GM21737 (cell line): ENCODE data around the gene MAP2K7.

Source experiments
- ATAC-seq: cut with Tn5 transposase; IDR thresholded peaks from one replicate; pipeline ENCODE4 v1.9.1; 2021; ENCODE audit warnings: mild to moderate bottlenecking, moderate library complexity; ENCODE audit not compliant: unreplicated experiment

Gene MAP2K7

DNA sequence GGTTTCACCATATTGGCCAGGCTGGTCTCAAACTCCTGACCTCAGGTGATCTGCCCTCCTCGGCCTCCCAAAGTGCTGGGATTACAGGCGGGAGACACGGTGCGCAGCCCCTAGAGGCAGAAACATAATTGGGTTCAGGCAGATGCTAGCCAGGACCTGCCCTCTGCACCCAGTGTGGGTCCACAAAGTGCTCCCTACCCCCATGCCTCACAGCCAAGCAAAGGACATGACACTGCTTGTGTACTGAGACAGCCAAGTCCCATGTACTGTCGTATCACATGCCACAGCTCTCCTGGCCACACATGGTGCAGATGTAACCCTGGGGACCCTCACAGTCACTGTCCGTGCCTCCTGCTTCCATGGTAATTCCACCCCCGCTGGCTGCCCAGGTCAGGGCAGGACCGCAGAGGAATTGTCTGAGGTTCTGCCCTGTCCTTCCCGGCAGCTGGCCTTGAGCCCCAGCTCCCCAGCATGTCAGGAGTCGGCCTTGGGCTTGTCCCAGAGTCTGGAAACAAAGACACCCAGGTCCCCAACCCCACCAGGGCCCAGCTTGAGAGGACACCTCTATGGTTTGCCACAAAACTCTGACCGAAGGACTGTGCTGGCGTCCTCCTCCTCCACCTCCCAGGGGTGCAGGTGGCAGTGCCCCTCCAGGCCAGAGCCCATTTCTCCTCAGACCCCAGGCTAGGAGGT lies 37.1 kb upstream of the MAP2K7 start:
- no peak for ATAC-seq

DNA sequence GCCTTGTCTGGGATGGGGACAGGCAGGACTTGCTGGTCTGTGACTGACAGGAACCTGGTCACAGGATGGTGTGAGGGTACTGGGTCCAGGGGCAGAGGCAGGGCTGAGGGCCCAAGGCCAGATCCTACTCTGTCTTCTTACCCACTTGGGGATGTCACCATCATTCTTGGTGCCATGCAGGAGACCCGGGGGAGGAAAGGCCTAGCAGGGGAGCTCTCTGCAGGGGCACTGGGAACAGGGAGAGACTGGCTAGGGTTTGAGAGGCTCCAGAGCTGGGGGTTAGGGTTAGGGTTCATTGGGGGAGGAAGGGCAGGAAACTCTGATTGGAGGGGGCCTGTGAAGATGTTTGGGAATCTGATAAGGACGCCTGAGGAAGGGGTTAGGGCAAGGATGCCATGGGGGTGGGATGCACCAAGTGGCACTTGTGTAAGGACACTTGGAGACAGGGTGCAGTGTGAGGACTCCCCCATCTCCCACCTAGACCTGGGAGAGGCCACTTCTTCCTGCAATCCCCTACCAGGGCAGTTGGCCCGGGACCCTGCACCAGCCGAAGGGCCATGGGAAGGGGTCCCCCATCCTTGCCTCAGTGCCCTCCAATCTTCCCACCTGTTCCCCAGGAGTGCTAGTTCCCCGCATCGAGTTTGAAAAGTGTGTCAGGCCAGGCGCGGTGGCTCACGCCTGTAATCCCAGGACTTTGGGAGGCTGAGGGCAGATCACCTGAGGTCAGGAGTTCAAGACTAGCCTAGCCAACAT lies 36.4 kb upstream of the MAP2K7 start:
- ATAC-seq, result no peak

DNA sequence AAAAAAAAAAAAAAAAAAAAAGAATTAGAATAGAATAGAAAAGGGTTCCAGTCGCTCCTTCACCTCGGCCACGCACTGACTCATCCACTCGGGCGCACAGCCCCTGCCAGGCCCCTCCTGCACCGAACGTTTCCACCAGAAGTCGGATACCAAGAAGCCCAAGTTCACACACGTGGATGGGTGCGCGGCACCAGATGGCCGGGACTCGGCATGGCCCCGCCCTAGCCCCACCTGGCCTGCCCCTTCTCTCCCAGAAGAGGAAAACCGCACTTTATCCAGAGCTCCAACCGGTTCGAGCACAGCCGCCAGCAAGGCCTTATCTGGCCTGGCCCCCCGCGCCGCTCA lies 35.4 kb upstream of the MAP2K7 start:
- no peak for ATAC-seq

DNA sequence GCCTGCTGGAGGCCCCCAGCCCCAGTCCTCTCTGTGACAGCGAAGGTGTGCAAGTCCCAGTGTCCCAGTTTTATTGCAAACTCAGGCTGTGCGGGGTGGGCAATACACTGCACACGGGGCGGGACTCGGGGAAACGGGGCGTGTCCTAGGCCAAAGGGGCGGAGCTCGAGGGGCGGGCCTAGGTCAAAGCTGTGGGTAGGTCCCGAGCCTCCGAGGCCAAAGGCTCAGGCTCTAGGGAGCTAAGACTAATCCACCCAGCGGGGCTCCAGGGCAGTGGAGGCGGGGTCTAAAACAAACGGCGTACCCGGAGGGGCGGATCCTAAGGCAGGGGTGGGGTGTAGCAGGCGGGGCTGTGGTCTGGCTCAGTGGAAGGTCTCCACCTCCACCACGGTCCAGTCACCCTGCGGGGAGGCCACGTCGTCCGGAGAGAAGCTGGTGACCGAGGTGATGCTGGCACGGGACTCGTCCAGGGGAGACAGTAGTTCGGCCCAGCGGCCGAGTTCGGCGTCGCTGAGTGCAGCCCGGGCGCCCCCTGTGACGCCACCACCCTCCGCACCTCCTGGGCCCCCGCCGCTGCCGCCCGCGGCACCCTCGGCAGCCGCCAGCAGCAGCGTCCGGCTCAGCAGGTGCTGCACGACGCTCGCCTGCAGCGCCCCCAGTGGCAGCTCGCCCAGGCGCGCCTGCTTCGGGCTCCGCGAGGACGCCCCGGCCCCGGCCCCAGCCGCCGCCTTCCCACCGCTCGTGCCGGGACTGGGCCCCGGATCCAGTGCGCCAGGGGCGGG lies 34.8 kb upstream of the MAP2K7 start:
- ATAC-seq, result peak; percentile 53

DNA sequence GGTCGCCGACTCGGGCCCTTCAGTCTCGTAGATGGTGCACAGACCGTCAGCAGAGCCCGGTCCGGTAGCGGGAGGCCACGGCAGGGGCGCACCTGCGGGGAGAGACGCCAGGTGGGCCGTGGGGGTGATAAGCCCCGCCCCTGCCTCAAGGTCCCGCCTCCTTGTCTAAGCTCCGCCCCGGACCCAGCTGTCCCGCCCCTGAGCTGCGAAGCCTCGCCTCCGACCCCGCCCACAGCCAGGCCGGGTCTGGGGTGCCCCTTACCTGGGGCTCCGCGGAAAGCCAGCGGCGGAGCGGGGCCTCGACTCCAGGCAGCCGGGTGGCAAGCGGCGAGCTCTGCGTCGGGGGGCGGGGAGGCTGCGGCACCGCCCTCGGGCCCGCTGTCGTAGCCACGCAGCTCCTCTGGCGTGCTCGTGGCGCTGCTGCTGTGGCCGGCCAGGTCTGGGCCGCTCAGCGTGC lies 34.2 kb upstream of the MAP2K7 start:
- peak; percentile 42 for ATAC-seq

DNA sequence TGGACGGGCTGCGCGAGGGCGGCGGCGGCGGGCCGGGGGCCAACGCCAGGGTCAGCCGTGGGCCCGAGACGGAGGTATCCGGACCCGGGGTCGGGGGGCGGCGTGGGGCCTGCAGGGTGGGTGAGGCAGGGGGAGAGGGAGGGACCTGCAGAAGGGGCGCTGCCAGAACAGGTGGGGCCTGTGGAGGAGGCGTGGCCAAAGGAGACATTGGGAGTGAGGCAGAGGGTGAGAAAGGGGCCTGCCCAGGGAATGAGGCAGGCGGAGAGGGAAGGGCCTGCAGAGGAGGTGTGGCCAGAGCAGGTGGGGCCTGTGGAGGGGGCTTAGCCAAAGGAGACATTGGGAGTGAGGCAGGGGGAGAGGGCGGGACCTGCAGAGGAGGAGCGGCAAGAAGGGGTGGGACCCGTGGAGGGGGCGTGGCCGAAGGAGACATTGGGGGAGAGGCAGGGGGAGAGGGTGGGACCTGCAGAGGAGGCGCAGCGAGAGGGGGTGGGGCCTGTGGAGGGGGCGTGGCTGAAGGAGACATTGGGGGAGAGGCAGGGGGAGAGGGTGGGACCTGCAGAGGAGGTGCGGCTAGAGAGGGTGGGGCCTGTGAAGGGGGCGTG lies 33.7 kb upstream of the MAP2K7 start:
- ATAC-seq, result no peak

DNA sequence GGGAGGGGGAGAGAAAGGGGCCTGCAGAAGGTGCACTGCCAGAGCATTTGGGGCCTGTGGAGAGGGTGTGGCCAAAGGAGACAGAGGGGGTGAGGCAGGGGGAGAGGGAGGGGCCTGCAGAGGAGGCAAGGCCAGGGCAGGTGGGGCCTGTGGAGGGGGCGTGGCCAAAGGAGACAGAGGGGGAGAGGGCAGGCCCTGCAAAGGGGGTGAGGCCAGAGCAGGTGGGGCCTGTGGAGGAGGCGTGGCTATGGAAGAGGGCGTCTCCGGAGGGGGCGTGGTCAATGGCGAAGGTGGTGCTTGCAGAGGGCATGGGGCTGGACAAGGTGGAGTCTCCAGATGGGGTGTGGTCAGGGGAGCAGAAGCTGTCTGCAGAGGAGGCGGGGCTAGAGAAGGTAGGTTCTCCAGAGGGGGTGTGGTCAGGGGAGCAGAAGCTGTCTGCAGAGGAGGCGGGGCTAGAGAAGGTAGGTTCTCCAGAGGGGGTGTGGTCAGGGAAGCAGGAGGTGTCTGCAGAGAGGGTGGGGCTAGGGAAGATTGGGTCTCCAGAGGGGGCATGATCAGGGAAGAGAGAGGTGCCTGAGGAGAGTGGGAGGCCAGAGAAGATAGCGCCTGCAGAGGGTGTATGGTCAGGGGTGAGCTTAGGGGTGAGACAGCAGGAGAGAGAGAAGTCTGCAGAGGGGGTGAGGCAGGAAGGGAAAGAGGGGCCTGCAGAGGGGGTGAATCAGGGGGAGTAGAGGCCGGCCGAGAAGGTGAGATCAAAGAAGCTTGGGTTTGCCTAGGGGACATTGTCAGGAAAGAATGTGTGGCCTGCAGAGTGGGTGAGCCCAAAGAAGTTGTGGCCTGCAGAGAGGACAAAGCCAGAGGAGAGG lies 32.9 kb upstream of the MAP2K7 start:
- no peak for ATAC-seq

DNA sequence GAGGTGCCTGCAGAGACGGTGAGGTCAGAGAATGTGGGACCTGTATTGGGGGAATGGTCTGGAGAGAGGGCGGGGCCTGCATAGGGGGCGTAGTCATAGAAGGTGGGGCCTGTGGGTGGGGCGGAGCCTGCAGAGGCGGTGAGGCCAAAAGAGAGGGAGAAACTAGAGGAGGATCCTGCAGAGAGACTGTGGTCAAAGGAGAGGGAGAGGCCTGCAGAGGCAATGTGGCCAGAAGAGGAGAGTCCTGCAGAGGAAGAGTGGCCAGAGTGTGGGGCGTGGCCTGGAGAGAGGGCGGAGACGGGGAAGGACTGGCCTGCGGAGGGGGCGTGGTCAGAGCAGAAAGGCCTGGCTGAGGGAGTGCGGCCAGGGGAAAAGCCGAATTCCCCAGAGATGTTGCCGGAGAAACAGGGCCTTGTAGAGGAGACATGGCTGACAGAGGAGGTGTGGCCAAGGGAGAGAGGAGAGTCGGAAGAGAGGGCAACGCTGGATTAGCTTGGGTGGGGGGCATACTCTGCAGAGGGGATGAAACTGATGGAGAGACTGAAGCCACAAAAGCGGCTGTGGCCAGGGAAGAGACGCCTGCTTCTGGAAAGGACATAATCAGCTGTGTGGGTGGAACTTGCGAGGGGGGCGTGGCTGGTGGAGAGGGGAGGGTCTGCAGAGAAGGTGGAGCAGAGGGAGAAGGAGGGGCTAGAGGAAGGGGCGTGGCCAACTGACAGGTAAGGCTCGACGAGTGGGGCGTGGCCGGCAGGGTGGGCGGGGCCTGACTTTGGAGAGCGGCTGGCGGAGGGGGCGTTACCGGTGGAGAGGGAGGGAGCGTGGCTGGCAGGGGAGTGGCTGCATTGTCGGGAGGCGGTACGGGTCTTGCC lies 32.0 kb upstream of the MAP2K7 start:
- no peak for ATAC-seq

DNA sequence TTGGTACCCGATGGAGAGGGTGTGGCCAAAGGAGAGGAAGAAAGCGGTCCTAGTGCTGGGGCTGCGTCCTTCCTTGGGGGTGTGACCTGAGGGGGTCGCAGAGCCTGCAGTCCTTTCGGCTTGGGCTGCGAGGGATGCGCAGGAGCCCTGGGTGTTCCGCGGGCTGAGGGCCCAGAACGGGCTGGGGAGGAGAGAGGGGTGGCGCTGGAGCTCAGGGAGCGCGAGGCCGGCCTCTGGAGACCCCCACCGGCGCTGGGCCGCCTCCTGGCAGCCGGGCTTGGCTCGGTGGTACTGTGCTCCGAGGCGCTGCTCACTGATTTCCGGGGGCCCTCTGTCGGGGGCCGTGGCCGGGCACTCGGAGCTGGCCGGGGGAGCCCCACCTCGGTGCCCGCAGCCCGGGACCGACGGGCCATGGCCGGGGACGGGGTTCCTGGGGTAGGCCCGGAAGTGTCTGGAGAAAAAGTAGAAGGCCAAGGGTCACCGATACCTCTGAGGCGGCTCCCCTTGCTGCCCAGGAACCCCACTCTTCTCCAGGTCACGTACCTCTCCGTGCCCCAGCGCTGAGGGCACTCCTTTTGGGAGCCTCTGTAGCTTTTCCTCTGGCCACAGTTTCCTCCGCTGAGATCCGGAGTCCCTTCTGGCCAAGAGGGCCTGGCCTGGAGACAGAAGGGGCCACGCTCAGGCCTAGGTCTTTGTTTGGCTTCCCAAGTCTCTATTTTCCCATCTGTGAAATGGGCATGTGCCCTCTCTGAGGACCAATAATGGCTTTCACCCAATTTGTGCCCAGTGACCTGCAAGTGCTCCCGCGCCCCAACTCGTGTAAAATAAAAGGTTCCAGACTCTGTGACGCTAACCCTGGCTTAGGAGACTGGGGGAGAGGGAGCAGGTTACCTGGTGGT lies 31.1 kb upstream of the MAP2K7 start:
- no peak for ATAC-seq

DNA sequence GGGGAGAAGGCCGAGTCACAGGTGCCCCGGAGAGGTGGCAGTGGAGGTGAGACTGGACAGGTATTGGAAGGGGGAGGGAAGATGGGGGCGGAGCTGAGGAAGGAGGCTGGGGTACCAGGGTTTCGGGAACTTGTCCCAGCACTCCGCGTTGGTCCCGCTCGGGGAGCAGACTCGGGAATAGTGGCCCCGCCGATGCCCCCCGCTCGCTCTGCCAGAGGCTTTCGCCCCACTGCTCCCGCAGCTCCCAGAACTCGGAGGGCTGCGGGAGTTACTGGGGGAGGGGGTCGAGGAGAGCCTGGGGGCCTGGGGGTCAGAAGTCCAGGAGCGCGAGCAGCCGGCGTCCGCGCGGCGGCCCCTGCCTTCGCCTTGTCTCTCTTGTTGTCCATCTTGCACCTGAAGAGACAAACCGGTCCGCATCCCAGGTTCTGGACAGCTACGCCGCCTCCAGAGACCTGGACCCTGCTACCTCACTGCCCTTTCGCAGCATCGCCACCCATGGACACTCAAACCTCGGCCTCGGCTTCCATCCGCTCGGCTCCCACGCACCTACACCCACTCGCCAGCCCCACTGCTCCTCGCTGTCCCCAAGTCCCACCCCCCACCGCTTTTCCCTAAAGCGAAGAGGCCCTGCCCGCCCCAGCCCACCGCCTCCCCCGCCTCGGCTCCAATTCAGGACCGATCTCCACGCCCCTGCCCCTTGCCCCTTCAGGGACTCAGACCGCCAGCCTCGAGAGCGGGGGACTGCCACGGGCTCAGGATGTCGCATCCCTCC lies 30.2 kb upstream of the MAP2K7 start:
- no peak for ATAC-seq

DNA sequence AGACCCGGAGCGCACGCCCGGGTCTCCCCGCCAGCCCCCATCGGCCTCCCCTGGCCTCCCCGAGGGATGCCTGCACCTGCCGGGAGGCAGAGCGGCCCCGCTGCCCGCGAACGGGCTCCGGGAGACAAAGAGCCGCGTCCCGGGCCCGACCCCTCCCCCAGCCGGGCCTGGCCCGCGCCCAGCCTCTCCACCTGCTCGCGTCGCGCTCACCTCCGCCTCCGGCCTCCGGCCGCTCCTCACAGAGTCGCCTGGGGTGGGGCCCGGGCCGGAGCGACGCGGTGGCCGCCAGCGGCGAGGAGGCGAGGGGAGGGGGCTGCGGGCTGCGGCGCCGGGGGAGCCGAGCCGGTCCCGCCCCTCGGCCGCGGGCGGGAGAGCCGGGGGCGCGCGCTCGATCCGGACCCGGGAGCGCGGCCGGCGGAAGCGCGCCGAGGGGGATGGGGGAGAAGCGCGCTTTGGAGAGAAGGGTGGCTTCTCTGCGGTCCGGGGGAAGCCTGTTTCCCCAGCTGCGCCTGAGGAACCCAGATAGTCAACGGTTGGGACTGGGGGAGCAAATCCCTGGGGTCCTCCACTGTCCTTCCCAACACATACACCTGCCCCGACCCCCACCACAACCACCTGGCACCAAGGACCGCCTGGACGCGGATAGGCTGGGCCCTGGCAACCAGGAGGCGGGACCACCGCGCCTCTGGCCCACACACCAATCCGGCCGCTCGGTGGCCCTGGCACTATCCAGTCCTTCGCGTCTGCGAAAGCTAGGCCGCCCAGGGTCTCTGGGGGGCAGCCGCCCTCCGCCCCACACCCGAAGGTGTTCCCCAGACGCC lies 29.4 kb upstream of the MAP2K7 start, which contains the start of gene PRR36:
TSS of gene PRR36 (minus strand) at position 315 of the 821 bp plus-strand sequence. CDS start 701 bp downstream, outside the sequence.
- no peak for ATAC-seq

DNA sequence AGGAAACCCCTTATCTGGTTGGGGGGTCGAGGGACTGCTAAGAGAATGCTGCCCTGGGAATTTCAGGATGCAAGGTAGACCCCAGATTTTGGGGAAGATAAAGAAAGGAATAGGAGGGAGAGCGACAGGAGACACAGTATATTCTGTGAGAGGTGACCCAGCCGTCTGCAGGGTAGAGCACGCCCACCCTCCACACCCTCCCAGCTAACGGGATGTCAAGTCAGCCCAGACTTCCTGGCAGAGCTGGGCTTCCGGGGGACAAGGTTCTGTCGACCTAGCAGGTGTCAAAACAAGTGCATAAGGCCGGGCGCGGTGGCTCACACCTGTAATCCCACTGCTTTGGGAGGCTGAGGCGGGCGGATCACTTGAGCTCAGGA lies 28.8 kb upstream of the MAP2K7 start:
- no peak for ATAC-seq

DNA sequence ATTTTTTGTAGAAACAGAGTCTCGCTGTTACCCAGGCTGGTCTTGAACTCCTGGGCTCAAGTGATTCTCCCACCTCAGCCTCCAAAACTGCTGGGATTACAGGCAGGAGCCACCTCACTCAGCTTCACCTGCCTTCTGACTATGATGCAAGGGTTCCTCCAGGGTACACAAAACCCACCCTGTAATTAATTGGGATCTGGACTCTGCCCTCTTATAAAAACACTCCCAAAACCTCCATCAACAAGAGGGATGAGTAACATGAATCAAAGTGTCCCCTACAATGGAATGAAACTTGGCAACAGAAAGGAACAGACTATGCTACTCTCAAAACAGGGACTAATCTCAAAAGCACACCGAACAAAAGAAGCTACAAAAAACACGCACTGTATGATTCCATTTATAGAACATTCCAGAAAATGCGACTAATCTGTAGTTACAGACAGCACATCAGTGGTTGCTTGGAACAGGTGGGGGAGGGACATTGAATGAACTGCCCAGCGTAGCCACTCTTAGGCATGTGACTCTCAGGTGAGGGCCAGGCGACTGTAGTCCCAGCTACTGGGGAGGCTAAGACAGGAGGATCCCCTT lies 26.3 kb upstream of the MAP2K7 start:
- no peak for ATAC-seq

DNA sequence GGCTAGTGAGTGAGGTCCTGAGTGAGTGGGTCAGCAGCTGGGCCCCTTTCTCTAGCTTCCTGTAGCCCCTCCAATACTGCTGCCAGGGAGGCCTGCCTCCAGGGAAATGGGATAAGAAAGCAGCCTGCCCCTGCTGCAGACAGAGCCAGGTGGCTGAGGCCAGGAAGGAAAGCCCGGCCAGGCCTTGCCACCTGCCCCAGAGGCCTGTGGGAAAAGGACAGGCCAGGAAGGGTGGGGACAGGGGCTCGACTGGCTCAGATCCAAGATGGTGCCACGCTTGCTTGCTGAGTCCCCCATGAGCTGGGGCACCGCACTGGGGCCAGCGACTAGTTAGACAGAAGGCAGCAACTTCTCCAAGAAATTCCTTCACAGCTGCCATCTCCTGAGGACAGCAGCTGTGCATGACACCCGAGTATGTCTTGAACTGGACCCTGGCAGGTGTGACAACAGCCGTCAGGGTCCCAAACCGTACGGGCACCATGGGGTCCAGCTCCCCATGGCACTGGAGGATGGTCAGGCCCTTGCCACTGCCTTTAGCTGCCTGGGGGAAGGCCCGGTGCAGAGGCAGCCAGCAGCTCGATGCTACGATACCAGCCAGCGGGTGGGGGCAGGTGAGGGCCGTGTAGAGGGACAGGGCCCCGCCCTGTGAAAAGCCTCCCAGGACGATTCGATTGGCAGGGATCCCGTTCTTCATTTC lies 24.4 kb upstream of the MAP2K7 start:
- ATAC-seq, result no peak

DNA sequence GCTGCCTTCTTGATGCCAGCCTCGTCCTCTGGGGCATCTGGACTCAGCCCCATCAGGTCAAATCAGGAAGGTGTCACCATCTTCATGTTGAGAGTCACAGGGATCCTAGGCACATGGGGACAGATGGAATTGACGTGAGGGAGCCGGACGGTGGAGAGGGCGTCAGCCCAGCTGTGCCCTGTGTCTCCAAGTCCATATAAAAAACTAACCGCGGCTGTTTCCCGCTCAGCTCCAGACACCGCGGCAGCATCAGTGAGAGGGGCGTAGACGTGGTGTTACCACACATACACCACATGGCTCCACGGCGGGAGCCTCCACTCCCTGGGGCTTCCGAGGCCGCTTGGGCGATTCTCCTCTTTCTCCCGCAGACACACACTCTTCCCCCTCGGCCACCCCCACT lies 23.8 kb upstream of the MAP2K7 start:
- no peak for ATAC-seq

DNA sequence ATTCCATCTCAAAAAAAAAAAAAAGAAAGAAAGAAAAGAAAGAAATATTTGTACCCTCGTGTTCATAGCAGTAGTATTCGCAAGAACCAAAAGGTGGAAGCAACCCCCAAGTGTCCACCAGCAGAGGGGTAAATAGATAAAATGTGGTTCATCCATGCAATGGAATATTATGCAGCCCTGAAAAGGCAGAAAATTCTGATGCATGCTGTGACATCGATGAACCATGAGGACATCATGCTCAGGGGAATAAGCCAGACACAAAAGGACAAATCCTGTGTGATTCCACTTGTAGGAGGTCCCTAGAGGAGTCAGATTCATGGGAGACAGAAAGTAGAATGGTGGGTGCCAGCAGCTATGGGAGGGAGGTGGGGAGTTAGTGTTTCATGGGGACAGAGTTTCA lies 21.8 kb upstream of the MAP2K7 start:
- no peak for ATAC-seq
